GM21528 (cell line): ENCODE results near the gene NRTN.
"Not testable (repeated sequence)": the region's sequence is repeated elsewhere in the genome, so short reads cannot be mapped to it uniquely, and the experiment has no call there.

Source experiments
- ATAC-seq: cut with Tn5 transposase; IDR thresholded peaks from one replicate; pipeline ENCODE4 v1.9.1; 2021; ENCODE audit warnings: mild to moderate bottlenecking, moderate library complexity; ENCODE audit not compliant: unreplicated experiment, low FRiP score

Gene NRTN

DNA sequence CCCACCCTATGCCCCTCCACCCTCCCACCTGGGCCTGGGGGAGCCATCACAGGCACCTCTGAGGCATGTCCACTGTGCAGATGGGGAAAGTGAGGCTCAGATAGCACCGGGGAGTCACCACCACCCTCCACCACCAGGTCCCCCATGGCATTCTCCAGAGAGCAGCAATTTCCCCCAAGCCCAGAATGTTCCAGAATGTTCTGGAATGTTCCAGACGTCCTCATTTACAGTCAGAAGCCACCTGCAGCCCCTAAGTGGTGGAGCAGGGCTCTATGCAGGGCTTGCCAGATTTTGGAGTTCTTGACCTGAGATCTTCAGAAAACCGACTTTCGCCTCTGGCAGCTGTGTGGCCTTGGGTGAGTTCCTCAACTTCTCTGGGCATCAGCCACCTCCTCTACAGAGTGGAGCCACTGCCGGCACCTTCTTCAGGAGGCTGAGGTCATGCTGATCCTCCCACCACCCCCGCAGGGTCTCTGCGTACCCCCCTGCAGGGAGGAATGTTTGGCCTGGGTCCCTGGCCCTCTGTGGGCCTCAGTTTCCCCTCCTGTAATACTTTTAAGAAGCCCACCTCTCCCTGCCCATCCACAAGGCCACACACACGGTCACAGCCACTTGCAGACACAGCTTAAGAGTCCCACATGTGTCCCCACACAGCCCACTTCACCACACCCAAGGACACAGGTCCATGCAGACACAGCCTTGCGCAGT is 59.3 kb downstream of the NRTN start:
- ATAC-seq = no peak

DNA sequence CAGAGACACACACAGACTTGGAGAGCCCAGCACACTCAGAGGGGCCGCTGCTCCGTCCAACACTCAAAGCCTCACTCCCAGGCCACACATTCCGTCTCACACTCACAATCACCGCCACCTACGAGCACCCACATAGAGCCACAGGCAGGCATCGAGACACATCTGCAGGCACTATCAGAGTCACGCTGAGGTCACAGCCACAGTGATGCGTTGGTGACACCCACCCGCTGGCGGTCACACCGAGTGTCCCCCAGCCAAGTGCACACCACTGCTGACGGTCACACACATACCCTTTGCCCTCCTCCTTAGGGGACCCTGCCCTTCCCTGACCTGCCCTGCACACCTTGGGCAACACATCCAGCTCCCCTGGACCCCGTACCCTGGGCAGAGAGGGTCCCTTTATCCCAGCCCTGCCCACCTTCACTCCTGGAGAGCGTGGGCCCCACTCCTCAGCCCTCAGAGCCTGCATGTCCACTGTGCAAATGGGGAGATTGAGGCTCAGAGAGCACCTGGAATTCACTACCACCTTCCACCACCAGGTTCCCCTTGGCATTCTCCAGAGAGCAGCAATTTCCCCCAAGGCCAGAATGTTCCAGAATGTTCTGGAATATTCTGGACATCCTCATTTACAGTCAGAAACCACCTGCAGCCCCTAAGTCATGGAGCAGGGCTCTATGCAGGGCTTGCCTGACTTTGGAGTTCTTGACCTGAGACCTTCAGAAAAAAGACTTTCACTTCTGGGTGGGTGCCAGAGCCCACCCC is 60.0 kb downstream of the NRTN start:
- ATAC-seq = no peak

DNA sequence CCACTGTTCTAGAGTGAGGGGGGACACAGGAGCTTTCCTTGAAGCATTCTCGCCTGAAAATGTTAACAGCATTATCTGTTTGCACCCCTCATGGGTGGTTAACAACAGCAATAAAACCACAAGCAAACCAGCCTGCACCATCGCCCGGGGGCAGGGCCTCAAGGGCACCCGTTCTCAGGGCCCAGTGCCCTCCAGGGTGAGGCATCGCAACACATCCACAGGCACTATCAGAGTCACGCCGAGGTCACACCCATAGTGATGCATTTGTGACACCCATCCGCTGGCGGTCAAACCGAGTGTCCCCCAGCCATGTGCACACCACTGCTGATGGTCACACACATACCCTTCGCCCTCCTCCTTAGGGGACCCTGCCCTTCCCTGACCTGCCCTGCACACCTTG is 60.9 kb downstream of the NRTN start:
- no peak for ATAC-seq

DNA sequence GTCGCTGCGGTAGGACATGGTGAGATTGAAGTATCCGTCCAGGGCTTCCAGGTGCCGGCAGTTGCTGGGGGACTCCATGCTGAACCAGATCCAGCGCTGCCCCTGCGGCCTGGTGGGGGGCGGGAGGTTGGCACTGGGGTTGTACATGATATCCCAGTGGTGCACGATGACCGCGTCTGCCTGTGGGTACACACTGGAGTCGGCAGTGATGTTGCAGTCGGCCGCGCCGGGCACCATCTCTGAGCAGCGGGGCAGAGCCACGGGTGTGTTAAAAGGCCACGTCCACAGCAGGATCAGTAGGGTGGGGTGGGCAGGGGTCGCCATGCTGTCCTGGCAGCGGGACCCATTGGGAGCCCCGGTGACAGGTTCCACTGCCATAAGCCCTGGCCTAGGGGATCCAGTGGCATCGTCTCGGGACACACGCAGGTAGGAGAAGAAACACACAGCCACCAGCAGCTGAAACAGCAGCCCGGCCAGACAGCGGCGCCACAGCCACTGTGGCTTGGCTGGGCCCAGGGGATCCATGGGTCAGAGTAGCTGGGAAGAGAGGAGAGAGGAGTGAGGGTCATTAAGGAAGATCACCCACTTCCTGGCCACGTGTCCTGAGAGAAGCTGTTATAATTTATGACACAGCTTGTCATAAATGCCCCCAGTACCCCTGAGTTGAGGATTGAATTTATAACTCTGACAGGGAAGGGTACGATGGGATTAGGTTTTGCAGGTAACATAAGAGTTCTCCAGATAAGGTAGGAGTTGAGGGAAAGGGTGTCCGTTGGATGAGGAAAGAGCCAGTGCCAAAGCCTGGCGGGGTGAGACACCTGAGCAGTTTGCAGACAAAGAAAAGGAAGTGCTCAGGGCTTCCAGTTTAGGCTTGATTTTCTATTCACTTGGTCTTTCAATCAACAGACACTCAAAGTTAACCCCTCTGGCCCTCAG is 62.6 kb downstream of the NRTN start:
- no peak for ATAC-seq

DNA sequence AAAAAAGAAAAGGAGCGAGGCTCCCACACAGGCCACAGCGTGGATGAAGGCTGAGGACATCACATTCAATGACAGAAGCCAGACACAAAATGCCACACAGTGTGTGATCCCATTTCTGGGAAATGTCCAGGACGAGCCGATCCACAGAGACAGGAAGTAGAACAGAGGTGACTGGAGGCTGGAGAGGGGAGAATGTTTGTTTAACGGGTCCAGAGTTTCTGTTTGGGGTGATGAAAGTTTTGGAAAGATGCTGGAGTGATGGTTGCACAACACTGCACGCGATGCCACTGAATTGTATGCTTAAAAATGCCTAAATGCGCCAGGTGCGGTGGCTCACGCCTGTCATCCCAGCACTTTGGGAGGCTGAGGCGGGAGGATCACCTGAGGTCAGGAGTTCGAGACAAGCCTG is 66.1 kb downstream of the NRTN start:
- ATAC-seq = no peak

DNA sequence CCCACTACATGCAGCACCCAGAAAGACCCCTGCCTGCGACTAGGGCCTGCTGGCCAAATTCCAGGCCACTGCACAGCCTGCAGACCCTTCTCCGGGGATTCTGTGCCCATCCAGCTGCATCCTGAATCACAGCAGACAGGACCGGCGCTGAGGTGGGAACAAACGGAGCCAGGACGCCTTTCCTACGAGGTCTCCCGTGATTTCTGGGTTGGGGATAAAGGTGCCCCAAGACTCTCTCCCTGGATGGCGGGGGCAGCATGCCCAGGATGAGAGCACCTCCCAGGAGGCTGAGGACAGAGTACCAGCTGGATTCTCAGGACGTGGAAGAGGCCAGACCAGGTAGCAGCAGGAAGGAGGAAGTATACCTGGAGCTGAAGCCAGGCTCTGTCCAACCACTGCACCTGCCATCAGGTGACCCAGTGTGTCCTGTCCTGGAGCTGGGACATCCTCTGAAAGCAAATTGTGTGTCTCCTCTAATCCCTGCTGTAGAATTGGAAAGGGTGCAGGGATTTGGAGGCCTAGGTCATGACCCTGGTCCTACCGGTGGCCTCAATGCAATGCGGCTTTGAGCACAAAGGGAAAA is 68.8 kb downstream of the NRTN start:
- no peak for ATAC-seq

DNA sequence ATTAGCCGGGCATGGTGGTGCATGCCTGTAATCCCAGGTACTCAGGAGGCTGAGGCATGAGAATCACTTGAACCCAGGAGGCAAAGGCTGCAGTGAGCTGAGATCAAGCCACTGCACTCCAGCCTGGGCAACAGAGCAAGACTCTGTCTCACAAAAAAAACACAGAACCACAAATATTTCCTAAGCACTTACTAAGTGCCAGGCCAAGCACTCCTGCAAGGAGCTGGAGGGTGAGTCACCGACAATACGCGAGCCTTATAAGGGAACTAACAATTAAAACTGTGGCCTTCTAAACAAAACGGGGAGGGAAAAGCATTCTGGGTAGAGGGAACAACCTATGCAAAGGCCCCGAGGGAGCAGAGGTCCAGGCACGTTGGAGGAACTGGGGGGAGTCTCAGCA is 69.6 kb downstream of the NRTN start:
- ATAC-seq = not testable (repeated sequence)

DNA sequence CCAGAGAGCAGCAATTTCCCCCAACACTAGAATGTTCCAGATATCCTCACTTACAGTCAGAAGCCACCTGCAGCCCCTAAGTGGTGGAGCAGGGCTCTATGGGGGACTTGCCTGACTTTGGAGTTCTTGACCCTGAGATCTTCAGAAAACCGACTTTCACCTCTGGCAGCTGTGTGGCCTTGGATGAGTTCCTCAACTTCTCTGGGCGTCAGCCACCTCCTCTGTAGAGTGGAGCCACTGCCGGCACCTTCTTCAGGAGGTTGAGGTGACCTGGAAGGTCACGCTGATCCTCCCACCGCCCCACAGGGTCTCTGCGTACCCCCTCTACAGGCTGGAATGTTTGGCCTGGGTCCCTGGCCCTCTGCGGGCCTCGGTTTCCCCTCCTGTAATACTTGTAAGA is 72.6 kb downstream of the NRTN start:
- no peak for ATAC-seq

DNA sequence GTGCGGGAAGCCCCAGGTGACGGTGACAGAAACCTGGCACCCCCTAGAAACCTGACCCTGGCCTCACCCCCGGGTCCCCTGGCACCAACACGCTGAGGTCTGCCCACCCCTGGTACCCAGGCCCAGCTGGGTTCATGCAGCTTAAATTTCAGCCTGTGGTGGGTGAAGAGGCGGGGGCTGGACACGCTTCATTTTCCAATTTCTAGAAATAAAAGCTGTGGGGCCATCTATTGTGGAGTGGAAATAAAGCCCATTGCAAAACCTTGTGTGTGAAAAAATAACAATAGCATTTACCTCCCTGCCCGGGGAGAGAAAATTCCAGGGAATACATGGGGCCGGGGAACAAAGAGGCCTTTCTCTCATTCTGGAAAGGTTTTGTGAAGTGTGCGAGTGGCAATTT is 73.0 kb downstream of the NRTN start:
- ATAC-seq = no peak
